ENCODE data around the gene PPOX. TPM values are rescaled to one million over a fixed set of nuclear protein-coding genes. Genes with fewer than 3 reads are reported as not detected.

The PPOX gene
- total RNA-seq, 1 experiment from 2014 or later: 24.2 TPM

GRCh38 chr1:161188381-161188780 is 22.2 kb downstream of the PPOX start:
- Histone ChIP-seq H4K20me1 (ENCODE audit: insufficient read depth) (no peaks in the 10 kb centered on the region), H3K4me2 (ENCODE audit: low read length) (no peak overlapping the region), H3K27me3 (ENCODE audit: insufficient read depth, low read length) (no peaks in the 10 kb centered on the region), H2AFZ (ENCODE audit: low read depth, low read length, poor library complexity, severe bottlenecking) (no peak overlapping the region), H3K9me3 (ENCODE audit: control insufficient read depth in 1 of 2, insufficient read depth in 1 of 2, low read depth in 1 of 2, low read length in 2 of 2) (no peaks in the 10 kb centered on the region), H3K4me1 (ENCODE audit: control insufficient read depth in 1 of 2, insufficient read depth in 2 of 2, low read length in 2 of 2) (peaks cover 3 to 14% of the 10 kb centered on the region in 2 experiments; a peak in 2 of 4 replicates), H3K9ac (ENCODE audit: low read length) (no peak overlapping the region), H3K27ac (ENCODE audit: low read depth, low read length) (no peak overlapping the region), H3K79me2 (ENCODE audit: insufficient read depth, low read length) (no peaks in the 10 kb centered on the region), H3K9me2 (ENCODE audit: insufficient read depth) (no peaks in the 10 kb centered on the region), H3K4me3 (replicated peaks in 1 of 2; ENCODE audit: low read depth in 1 of 2, low read length in 2 of 2) (no peak overlapping the region), H3K36me3 (ENCODE audit: control insufficient read depth in 1 of 2, insufficient read depth in 2 of 2, low read length in 2 of 2) (no peaks in the 10 kb centered on the region)
- no peak for TF ChIP-seq RAD21 (IDR thresholded peaks at IDR 0.05; ENCODE audit: low read depth)
- no peak for TF ChIP-seq FOSL1 (IDR thresholded peaks at IDR 0.05; ENCODE audit: low read depth)
- TF ChIP-seq, protein P1, sequence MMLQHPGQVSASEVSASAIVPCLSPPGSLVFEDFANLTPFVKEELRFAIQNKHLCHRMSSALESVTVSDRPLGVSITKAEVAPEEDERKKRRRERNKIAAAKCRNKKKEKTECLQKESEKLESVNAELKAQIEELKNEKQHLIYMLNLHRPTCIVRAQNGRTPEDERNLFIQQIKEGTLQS (IDR thresholded peaks at IDR 0.05): no peak
- TF ChIP-seq, protein P2, sequence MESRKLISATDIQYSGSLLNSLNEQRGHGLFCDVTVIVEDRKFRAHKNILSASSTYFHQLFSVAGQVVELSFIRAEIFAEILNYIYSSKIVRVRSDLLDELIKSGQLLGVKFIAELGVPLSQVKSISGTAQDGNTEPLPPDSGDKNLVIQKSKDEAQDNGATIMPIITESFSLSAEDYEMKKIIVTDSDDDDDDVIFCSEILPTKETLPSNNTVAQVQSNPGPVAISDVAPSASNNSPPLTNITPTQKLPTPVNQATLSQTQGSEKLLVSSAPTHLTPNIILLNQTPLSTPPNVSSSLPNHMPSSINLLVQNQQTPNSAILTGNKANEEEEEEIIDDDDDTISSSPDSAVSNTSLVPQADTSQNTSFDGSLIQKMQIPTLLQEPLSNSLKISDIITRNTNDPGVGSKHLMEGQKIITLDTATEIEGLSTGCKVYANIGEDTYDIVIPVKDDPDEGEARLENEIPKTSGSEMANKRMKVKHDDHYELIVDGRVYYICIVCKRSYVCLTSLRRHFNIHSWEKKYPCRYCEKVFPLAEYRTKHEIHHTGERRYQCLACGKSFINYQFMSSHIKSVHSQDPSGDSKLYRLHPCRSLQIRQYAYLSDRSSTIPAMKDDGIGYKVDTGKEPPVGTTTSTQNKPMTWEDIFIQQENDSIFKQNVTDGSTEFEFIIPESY (IDR thresholded peaks at IDR 0.05; ENCODE audit: extremely low read depth, insufficient replicate concordance, low read length): no peak
- TF ChIP-seq JUND (IDR thresholded peaks at IDR 0.05): no peak
- no peak for TF ChIP-seq POLR2AphosphoS5 (IDR thresholded peaks at IDR 0.05; ENCODE audit: low read depth, low read length)
- TF ChIP-seq ZFX (IDR thresholded peaks at IDR 0.05): no peak
- TF ChIP-seq CBX3 (IDR thresholded peaks at IDR 0.05; ENCODE audit: low read depth): no peak
- no peak for TF ChIP-seq SRF (IDR thresholded peaks at IDR 0.05; ENCODE audit: low read depth)
- POLR2A ChIA-PET: no interaction called here
- RAD21 ChIA-PET (ENCODE audit: low non-redundant PET in 1 of 2, low total read pairs in 2 of 2, uncharacterized antibody in 2 of 2, unreplicated experiment in 2 of 2): no interaction called here
- CTCF ChIA-PET: no interaction called here
- ATAC-seq: no peak
- no TSS peak for BruUV-seq (replicated peaks)
- no peak for DNase-seq (ENCODE audit: low read depth, low spot score)
- intact Hi-C loops (cut with micrococcal nuclease): no loop called here

- no peak overlapping the region for H2AFZ ChIP-seq (ENCODE audit: low read depth, low read length, poor library complexity, severe bottlenecking)
- no peaks in the 10 kb centered on the region for H4K20me1 ChIP-seq (ENCODE audit: insufficient read depth)
- H3K9me2 ChIP-seq (ENCODE audit: insufficient read depth): no peaks in the 10 kb centered on the region
- H3K79me2 ChIP-seq (ENCODE audit: insufficient read depth, low read length): no peaks in the 10 kb centered on the region
- peaks cover 3 to 14% of the 10 kb centered on the region in 2 experiments; a peak in 2 of 4 replicates for H3K4me1 ChIP-seq (ENCODE audit: control insufficient read depth in 1 of 2, insufficient read depth in 2 of 2, low read length in 2 of 2)
- RAD21 ChIA-PET (ENCODE audit: low non-redundant PET in 1 of 2, low total read pairs in 2 of 2, uncharacterized antibody in 2 of 2, unreplicated experiment in 2 of 2): no interaction called here
- H3K27me3 ChIP-seq (ENCODE audit: insufficient read depth, low read length): no peaks in the 10 kb centered on the region
- H3K9ac ChIP-seq (ENCODE audit: low read length): no peak overlapping the region
- H3K36me3 ChIP-seq (ENCODE audit: control insufficient read depth in 1 of 2, insufficient read depth in 2 of 2, low read length in 2 of 2): no peaks in the 10 kb centered on the region
- BruUV-seq (replicated peaks): no TSS peak
- DNase-seq (ENCODE audit: low read depth, low spot score) (no peak), ATAC-seq (no peak)
- intact Hi-C loops (cut with micrococcal nuclease): no loop called here
- no peak for TF ChIP-seq ELF1 (IDR thresholded peaks at IDR 0.05; ENCODE audit: borderline replicate concordance, low read depth)
- TF ChIP-seq EZH2 (IDR thresholded peaks at IDR 0.05): no peak
- CTCF ChIA-PET: no interaction called here
- no peak overlapping the region for H3K4me2 ChIP-seq (ENCODE audit: low read length)
- H3K4me3 ChIP-seq (replicated peaks in 1 of 2; ENCODE audit: low read depth in 1 of 2, low read length in 2 of 2): no peak overlapping the region
- no peak overlapping the region for H3K27ac ChIP-seq (ENCODE audit: low read depth, low read length)
- POLR2A ChIA-PET: no interaction called here
- no peaks in the 10 kb centered on the region for H3K9me3 ChIP-seq (ENCODE audit: control insufficient read depth in 1 of 2, insufficient read depth in 1 of 2, low read depth in 1 of 2, low read length in 2 of 2)
These were observed 22.8 kb downstream of the PPOX start for GRCh38 chr1:161189036-161189435.
